Left forelimb (tissue), 1 donor: Measurements from ENCODE around the gene BTBD17.

Experiments
- DNase-seq: peaks from one replicate; pipeline ENCODE4 v3.0.0-alpha.2; 2018; ENCODE audit warnings: low spot score

The BTBD17 gene

GRCh38 chr17:74335529-74336062, 26.1 kb downstream of the BTBD17 start:
- DNase-seq = no peak

GRCh38 chr17:74334393-74335039, 27.2 kb downstream of the BTBD17 start:
- no peak for DNase-seq

DNA sequence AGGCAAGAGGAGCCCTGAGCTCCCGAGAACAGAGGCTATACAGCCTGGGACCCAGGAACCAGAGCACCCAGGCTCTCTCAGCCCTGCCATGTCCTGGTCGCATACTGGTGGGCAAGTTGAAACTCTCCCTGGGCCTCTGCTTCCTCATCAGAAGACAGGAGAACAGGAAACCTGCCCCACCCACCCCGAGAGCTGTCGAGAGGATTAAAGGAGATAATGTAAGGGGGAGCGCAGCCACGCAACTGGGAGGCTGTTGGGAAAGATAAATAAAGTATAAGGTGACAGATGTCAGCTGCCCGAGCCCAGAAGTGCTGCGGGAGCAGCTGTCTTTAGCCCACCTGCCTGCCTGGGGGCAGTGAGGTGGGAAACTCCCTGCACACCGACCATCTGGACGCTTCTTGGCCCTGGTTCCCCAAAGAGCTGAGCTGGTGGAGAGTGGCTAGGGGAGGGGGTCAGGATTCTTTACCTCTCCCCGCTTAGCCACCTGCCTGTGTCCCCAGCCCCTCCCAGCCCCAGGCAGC, 28.8 kb downstream of the BTBD17 start:
- no peak for DNase-seq

GRCh38 chr17:74332017-74332650, 29.5 kb downstream of the BTBD17 start:
- no peak for DNase-seq

GRCh38 chr17:74330446-74330845, 31.2 kb downstream of the BTBD17 start:
- DNase-seq = no peak

- no peak for DNase-seq
These were observed 32.3 kb downstream of the BTBD17 start for GRCh38 chr17:74329378-74329777.

GRCh38 chr17:74328487-74328886, 33.2 kb downstream of the BTBD17 start:
- no peak for DNase-seq

- no peak for DNase-seq
These were observed 35.2 kb downstream of the BTBD17 start for GRCh38 chr17:74326506-74326905.

GRCh38 chr17:74325743-74326379, 35.8 kb downstream of the BTBD17 start, which contains the start of gene KIF19:
Gene KIF19 (plus strand): TSS chr17:74326226. CDS start chr17:74326350, 124 bp downstream.
- no peak for DNase-seq

DNA sequence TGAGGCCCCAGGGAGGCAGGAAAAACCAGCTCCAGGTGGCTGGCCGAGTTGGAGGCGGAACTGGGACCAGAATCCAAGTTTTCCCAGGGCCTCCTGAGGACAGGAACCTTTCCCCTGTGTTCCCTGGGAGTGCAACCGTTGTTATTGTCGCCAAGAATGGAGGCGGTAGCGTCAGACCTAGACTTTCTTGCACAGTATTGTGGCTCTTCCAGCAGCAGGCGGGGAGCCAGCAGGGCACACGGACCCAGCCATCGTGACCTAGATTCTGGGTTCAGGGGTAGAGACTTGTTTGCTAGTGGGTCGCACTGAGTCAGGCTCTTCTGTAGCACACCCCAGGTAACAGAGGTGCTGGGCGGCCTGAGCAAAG, 36.3 kb downstream of the BTBD17 start:
- no peak for DNase-seq

DNA sequence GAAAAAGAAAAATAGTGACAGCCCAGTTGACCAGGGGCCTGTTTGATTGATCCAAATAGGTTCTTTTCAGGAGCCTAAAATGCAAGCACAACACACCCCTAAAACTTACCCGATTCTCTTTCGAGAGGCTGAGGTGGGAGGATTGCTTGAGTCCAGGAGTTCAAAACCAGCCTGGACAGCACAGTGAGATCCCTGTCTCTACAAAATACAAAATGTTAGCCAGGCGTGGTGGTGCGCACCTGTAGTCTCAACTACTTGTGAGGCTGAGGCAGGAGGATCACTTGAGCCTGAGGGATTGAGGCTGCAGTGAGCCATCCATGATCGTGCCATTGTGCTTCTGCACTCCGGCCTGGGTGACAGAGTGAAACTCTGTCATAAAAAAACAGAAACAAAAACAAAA, 37.1 kb downstream of the BTBD17 start:
- no peak for DNase-seq

- DNase-seq = no peak
These were observed 43.3 kb downstream of the BTBD17 start for GRCh38 chr17:74318391-74318790.

DNA sequence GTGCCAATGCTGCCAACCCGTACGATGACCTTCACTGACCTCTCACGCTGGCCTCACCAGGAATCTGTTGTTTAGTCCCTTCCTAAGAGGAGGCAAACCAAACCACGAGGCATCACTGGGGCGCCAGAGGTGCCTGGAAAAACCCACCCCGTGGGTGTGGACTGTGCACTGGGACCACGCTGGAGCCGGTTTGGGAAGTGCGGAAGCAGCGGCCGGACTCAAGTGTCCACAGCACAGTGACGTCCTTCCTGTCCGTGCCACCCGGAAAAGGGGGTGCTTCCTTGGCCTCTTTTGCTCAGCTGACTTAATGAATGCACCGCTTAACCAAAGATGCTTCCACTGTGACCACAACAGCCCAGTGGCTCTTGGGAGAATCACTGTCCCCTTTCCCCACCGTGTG, 44.6 kb downstream of the BTBD17 start:
- DNase-seq = no peak

DNA sequence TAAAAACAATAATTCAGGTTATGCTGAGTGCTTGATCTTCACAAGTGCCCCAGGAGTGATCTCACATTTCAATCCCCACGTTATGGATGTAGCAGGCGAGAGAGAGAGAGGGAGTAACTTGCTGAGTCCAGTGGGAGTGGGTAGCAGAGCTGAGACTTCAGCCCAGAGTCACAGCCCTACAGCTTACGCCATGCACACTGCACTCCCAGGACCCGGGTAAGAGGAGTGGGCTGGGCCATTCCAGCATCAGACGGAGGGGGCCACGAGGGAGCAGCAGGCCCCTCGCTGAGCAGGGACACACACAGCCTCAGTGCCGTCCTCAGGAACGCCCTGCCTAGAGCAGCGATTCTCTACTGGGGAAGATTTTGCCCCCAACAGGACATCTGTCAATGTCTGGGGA, 45.4 kb downstream of the BTBD17 start:
- no peak for DNase-seq

DNA sequence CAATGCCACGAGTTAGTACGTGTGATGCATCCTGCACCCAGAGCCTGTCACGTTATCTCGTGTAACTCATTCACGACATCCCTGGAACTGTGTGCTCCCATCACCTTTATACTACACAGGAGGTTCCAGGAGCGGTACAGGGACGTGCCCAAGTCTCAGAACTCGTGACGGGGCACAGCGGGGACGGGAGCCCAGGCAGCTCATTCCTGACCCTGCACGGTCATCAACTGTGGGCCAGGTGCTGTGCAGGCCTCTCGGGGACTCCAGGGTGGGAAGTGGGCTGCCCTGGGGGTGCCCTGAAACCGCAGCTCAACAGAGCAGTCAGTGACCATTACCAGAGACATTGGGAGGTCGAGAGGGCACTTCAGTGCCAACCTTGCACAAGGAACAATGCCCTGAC, 46.8 kb downstream of the BTBD17 start:
- DNase-seq = no peak

- no peak for DNase-seq
These were observed 51.8 kb downstream of the BTBD17 start for GRCh38 chr17:74309902-74310301.

DNA sequence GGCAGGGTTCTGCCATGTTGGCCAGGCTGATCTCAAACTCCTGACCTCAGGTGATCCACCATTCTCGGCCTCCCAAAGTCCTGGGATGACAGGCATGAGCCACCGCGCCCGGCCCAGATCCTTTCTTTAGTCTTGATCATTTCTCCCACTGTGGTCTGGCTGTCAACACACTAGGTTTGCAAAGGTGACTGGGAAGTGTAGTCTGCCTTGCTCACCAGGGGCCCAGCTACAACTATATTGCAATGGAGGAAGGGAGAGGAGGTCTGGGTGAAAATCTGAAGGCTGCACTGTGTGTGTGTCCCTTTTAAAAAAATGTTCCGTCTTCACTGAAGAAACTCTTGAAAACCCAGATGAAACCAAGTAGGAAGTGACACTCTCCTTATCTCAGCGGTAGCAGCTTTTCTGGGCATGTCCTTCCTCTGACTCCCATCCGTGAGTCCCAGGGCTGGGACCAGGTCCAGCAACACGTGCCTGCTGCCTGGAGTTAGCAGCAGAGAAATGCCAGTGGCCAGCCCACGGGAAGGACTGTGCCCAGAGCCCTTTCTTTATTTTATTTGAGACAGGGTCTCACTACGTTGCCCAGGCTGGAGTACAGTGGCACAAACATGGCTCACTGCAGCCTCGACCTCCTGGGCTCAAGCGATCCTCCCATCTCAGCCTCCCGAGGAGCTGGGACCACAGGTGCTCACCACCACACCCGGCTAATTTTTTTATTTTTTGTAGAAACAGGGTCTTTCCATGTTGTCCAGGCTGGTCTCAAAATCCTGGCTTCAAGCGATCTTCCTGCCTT, 53.5 kb downstream of the BTBD17 start:
- DNase-seq = no peak
